HG03025 (cell line): ENCODE results near the gene AKNA.

ENCODE experiments used
- ATAC-seq: cut with Tn5 transposase; IDR thresholded peaks from one replicate; pipeline ENCODE4 v1.9.1; 2021; ENCODE audit warnings: mild to moderate bottlenecking, moderate library complexity; ENCODE audit not compliant: unreplicated experiment, low FRiP score

AKNA gene

GRCh38 chr9:114291064-114291474 lies 96.7 kb downstream of the AKNA start:
- no peak for ATAC-seq

GRCh38 chr9:114290561-114290986 lies 97.2 kb downstream of the AKNA start:
- no peak for ATAC-seq

DNA sequence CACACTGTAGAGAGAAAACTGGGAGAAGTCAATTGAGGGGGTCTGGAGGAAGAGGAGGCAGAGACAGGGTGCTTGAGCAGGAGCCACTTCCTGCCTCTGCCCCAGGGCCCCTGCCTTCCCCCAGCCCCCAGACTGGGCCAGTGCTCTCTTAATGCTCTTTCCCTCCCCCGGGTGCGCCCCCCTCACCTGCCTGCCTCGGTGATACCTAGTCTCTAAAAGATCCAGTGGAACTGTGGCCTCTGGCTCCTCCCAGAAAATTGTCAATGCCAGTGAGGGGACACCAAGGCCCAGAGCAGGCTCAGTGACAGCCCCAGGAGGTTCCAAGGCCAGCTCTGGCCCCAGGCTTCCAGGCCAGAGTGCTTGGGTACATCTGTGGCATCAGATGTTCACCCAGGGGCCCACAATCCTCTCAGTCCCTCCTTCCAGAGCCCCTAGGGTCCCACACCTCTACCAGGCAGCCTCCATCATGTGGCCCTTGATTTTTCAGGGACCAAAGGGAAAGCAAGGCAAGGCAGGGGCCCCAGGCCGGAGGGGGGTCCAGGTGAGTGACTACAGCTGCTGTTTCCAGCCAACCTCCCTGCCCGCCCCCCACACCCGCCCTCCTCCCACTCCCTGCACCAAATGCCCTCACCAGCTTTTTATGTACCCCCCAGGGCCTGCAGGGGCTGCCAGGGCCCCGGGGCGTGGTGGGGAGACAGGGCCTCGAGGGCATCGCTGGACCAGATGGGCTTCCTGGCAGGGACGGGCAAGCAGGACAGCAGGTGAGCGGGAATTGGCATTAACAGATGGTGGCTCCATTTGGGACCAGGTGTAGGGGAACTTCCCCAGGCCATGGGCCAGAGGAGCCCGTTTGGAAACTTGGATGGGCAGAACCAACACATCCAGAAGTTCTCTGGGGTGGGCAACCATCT lies 98.0 kb downstream of the AKNA start:
- ATAC-seq, result no peak

- ATAC-seq, result no peak
Measured at GRCh38 chr9:114289106-114289505, 98.7 kb downstream of the AKNA start.

DNA sequence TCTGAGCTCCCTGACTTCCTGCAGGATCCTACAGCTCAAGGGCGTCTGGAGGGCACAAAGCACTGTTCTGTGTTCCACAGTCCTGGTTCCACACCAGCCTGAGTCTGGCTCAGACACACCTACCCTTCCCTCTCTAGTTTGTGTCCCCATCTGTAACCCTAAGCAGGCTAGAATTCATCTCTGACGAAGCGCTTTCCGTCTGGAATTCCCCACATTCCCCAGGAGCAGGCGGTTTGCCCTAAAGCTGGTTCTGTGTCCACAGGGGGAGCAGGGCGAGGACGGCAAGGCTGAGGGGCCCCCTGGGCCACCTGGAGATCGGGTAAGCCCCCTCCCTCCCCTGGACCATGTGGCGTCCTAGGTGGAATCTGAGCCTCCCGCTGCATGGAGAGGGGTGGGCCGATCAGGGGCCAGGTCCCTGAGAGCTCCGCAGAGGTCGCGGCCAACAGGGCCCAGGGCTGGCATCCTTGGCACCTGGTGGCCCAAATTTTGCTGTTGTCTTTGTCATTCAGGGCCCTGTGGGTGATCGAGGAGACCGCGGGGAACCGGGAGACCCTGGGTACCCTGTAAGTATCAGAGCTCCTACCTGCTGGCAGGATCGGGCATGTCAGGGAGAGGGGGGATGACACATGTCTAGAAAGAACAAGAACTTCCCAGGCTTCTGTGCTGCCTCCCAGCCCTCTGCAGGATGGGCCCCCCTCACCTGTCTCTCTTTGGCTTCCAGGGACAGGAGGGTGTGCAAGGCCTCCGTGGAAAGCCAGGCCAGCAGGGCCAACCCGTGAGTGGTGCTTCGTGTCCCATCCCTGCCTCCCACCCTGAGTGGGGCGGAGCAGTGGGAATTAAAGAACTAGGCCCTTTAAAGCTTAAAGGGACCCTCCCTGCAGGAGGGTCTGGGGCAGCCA lies 99.3 kb downstream of the AKNA start:
- ATAC-seq, result no peak

GRCh38 chr9:114287763-114288192 lies 100.0 kb downstream of the AKNA start:
- no peak for ATAC-seq

DNA sequence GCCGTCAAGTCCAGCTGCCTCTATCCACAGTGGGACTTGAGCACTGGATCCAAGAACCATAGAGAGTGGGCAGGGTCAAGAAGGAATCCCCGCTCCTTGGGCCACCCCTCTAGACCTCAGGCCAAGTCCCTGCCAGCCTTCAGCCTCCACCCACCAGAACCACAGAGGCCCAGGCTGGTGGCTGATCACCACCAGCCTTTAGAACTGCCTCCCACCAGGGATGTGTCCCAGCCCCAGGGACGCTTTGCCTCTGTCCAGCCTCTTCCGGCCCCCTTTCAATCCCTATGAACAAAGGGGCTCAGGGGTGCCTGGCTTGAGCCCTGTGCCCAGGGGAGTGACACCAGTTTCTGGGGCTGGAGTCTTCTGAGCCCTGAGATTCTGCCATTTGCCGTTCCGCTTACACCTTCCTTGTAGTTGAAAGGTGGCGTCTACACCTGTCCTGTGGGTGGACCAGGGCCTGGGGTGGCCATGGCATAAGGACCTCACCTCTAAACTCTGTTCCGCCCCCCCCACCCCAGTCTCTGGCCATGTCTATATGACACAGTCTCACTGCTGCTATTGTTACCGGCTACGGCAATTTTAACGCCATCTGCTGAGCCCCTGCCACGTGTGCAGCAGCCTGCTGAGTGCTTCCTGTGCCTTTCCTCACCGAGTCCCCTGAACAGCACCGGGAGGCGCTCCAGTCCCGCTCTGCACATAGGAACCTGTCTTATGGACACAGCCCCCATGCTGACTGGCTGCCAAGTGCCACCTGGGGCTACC lies 100.6 kb downstream of the AKNA start:
- no peak for ATAC-seq

DNA sequence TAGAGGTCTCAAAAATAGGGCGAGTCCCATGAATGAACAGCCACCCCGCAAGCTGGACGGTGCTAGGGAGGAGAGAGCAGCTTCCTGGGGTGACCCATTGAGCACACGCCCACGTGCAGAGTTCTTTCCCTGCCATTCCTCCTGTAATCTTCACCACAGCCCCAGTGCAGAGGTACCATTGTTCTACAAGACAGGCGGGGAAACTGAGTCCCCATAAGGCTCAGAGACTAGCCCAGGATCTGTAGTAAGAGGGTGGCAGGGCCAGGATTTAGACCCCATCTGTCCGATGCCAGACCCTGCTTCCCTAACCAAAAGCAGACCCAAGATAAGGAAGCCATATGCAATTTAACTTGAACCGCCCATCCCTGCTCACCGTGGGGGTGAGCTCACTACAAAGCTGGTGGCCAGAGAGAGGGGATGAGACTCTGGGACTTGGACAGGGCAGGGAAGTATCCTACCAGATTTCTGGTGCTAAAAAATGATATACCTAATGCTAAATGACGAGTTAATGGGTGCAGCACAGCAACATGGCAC lies 101.6 kb downstream of the AKNA start:
- ATAC-seq, result no peak

DNA sequence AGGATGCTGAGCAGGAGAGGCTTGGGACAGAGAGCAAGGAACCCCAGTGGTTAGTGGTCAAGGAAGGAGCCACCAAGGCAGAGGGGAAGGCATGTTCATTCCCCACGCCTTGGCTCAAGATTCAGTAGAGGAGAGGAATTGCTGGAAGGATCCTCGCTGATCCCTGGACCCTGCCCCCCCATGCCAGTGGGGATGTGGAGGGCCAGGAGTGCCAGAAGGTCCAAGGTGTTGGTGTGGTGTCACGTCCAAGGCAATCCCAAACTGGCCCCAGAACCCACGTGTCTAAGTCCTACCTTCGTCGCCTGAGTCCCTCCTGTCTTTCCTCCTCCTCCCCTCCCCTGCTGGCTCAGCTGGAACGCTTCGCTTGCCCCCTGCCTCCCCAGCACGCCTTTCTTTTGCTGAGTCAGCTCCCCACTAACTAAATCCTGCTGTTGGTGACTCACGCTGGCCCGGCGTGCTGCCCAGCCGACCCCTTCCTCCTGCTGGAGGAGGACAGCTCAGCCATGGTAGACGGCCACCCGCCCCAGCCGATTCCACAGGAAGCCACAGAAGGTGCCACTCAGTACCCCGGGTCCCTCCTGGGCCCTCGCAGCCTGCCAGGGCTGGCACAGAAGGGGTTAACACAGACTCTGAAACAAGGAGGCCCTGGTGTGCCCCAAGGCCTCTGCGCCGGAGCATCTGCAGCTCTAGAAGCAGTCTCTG lies 102.5 kb downstream of the AKNA start:
- ATAC-seq, result no peak

DNA sequence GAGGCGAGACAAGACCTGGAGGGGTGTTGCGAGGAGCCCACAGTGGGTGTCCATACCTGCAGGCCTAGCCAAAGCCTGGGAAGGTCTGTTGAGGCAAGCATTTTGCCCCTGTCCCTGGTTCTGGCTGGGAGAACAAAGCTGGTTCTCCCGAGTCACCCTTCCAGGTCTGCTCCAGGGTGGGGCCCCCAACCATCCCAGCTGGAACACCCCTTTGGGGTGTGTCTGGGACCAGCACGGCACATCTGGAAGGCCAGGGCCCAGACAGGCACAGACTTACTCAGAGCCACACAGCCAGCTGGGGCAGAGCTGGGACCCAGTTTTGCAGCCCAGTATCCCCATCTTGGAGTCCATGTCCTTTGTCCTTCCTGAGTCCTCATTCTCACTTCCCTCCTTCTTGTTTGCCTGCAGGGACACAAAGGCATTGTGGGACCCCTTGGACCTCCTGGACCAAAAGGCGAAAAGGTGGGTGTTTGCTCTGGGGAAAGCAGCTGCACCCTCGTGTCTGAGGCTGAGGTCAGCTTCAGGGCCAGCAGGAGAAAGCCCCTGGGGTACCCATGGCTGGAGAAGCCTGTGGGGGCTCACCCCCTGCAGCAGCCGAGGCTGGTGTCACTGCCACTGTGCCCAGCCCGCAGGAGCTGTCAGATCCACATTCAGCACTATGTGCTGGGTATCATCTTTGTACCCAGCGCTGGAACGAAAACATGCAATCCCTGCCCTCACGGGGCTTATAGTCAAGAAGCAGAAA lies 103.3 kb downstream of the AKNA start:
- no peak for ATAC-seq
